ENCODE measurements around the gene C10orf143. TPM values are rescaled to one million over a fixed set of nuclear protein-coding genes. Genes with fewer than 3 reads are reported as not detected.

C10orf143 gene
- total RNA-seq, 1 donor from 2014 or later: 0.11 TPM

GRCh38 chr10:130141038-130141437 is 30.4 kb upstream of the C10orf143 start:
- Histone ChIP-seq H3K9me3 (no peaks in the 10 kb centered on the region), H3K27ac (no peak overlapping the region), H3K4me3 (no peak overlapping the region), H3K4me1 (peaks cover 10 to 32% of the 10 kb centered on the region in 2 donors), H3K36me3 (peaks cover 4 to 5% of the 10 kb centered on the region in 2 donors), H3K27me3 (no peaks in the 10 kb centered on the region)
- no peak for TF ChIP-seq CTCF (IDR thresholded peaks at IDR 0.05)
- intact Hi-C loops (cut with DNase I): no loop called here
- DNase-seq (ENCODE audit: low spot score in 2 of 2): no peak

DNA sequence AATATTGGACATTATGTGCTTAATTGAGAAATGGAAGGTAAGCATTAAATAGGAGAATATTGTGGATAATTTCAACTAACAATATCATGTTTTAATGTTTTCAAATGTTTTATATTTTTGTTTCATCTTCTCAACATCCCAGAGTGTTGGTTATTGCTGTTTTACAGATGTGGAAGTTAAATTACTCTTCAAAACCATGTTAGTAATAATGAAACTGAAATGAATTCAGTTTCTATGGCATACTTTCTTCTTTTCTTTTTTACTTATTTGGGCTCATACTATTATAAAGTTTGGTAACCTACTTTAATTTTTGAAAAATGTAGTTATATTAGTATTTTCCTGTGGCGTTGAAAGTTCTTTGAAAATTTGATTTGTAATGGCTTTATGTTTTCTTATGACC is 29.8 kb upstream of the C10orf143 start:
- no peak for DNase-seq (ENCODE audit: low spot score in 2 of 2)
- H3K4me3 ChIP-seq: no peak overlapping the region
- no peak overlapping the region for H3K27ac ChIP-seq
- H3K27me3 ChIP-seq: no peaks in the 10 kb centered on the region
- H3K4me1 ChIP-seq: peaks cover 10 to 34% of the 10 kb centered on the region in 2 donors
- peaks cover 0 to 3% of the 10 kb centered on the region in 2 donors for H3K36me3 ChIP-seq
- intact Hi-C loops (cut with DNase I): no loop called here
- no peak for TF ChIP-seq CTCF (IDR thresholded peaks at IDR 0.05)
- H3K9me3 ChIP-seq: no peaks in the 10 kb centered on the region

GRCh38 chr10:130138479-130138866 is 27.8 kb upstream of the C10orf143 start:
- Histone ChIP-seq H3K4me1 (peaks cover 10 to 32% of the 10 kb centered on the region in 2 donors), H3K9me3 (no peaks in the 10 kb centered on the region), H3K27ac (no peak overlapping the region), H3K4me3 (peak overlapping the region in 1 of 2 donors; percentile 98), H3K36me3 (no peaks in the 10 kb centered on the region), H3K27me3 (no peaks in the 10 kb centered on the region)
- intact Hi-C loops (cut with DNase I): loop anchor here (5.0 kb wide), 1 partner anchor 176 kb away; the partner anchor contains the start of gene EBF3
- no peak for DNase-seq (ENCODE audit: low spot score in 2 of 2)
- TF ChIP-seq CTCF (IDR thresholded peaks at IDR 0.05): no peak

- no peak for TF ChIP-seq CTCF (IDR thresholded peaks at IDR 0.05)
- Histone ChIP-seq H3K4me1 (peaks cover 10 to 30% of the 10 kb centered on the region in 2 donors), H3K27ac (no peak overlapping the region)
These were observed 27.2 kb upstream of the C10orf143 start for GRCh38 chr10:130137659-130138478.

DNA sequence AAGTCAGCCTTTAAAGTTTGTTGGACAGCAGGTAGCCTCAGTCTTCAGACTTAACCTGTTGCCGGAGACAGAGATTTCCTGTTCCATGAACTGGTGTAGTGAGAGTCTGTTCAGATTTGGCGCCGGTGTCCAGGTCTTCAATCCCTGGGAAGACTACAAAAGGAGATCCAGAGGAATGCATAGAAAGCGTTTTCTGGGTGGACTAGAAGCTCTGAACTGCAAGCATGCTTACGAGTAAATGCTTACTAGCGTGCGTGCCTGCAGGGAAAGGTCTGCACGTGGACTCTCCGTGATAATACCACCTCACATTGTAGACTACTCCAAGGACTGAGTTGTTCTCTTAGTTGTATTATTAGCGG is 26.4 kb upstream of the C10orf143 start:
- Histone ChIP-seq H3K9me3 (no peaks in the 10 kb centered on the region), H3K4me3 (peak overlapping the region; percentile 95 to 98), H3K27ac (peak overlapping the region; percentile 77 to 82), H3K4me1 (peaks cover 10 to 30% of the 10 kb centered on the region in 2 donors), H3K27me3 (no peaks in the 10 kb centered on the region), H3K36me3 (no peaks in the 10 kb centered on the region)
- DNase-seq (ENCODE audit: low spot score in 2 of 2): no peak
- TF ChIP-seq CTCF (IDR thresholded peaks at IDR 0.05): no peak
- intact Hi-C loops (cut with DNase I): loop anchor here (5.0 kb wide), 1 partner anchor 175 kb away; the partner anchor contains the start of gene EBF3

More at GRCh38 chr10:130137659-130138478, 27.2 kb upstream of the C10orf143 start:
- H3K4me3 ChIP-seq: peak overlapping the region; percentile 95 to 98
- H3K27me3 ChIP-seq: no peaks in the 10 kb centered on the region
- intact Hi-C loops (cut with DNase I): loop anchor here (5.0 kb wide), 1 partner anchor 176 kb away; the partner anchor contains the start of gene EBF3
- H3K36me3 ChIP-seq: no peaks in the 10 kb centered on the region
- no peaks in the 10 kb centered on the region for H3K9me3 ChIP-seq
- no peak for DNase-seq (ENCODE audit: low spot score in 2 of 2)

Data from ascending aorta (tissue), 2 donors.